HG03103 (cell line): Measurements from ENCODE around the gene MUSTN1.

Experiments used
- ATAC-seq: cut with Tn5 transposase; IDR thresholded peaks from one replicate; pipeline ENCODE4 v1.9.1; 2021; ENCODE audit warnings: low read depth; ENCODE audit not compliant: unreplicated experiment

The MUSTN1 gene

DNA sequence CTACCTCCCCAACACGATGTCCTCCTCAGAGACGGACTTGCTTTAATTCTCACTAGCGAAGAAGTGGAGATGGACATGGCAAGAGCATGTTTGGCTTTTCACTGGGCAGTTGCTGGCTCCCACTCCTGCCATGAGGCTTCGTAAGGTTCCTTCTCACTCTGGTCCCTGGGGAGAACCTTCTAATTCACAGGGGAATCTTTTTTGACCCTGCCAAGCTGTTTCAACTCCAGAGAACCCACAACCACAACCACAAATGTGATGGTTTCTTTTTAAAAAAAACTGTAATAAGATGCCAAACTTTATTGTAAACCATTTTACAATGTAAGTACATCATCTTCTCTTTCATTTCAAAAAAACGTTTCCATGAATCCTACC lies 1.6 kb upstream of the MUSTN1 start:
- no peak for ATAC-seq

DNA sequence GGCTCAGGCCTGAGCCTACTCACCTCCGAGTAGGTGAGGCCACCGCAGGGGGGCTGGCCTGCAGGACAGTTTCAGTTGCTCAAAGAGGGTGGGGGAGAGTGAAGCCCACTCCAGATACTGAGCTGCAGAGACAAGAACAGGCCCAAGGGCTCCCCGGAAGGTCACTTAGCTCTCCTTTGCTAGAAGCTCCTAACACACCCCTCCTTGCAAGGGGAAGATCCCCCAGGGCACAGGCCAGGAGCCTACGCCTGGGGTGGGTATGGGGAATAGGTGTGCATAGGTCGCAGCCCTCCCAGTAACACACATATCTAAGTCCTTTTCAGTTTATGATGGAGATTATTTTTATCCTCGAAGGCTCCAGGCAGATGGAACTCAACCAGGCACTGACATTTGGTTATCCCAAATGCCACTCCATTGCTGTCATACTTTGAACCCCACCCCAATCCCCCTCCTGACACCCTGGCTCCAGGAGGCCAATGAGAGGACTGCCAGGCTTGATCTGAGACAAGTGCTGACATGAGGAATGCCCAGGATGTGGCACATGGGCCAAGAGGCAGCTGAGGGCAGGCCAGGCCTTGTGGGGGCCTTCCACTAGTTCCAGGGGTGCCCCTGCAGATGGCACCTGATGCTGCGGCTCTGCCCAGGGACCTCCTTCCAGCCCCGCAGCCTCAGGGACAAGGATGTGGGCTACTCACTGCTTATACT lies 1.1 kb upstream of the MUSTN1 start:
- ATAC-seq, result no peak

DNA sequence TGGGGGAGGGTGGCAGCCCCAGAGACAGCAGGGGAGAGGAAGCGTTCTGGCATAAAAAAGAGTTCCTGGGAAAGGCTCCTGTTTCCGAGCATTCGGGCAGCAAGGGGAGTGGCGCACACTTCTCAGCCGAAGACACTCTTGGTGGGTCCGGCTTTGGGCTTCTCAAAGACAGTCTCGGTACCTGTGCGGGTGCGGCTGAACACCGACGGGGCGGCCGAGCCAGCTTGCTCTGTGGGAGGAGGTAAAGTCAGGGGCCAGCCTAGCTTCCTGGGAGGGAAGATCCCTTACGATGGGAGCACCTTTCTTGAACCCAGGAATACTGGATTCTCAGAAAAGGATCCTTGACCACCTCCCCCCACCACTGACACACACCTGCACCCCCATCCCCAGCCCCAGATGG lies 1.6 kb downstream of the MUSTN1 start:
- ATAC-seq, result no peak

DNA sequence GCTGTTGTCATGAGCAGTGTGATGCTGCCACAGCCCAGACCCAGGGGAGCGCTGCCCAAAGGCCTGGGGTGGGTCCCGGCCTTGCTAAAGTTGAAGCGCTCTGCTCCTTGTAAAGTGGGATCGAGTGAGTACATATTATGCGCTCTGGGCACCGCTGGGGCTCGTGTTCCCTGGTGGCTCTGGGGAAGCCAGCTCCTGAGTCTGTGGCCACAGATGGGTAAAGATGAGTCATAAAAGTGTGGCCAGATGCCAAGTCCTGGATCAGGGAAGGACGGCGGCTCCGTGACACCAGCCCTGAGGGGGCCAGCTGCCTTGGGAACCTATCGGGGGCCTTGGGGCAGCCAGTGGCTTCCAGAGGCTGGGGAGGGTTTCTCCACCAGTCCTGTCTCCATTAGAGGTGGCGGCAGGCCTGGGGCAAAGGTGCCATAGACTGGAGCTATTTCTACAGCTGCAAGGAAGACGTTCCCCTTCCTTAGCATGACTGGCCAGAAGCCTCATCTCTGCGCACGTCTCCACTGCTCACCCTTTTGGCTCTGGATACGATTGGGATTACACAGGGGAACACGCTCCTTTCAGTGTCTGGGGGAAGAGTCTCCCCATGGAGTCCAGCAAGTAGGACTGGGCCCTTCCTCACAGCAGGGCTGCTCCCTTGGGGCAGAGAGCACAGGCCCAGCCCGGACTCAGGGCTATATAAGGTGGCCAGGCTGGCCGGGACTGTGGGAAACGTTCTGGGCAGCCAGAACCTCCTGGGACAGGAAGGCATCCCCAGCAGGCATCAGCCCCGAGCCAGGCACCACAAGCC lies 3.1 kb downstream of the MUSTN1 start:
- ATAC-seq, result no peak

DNA sequence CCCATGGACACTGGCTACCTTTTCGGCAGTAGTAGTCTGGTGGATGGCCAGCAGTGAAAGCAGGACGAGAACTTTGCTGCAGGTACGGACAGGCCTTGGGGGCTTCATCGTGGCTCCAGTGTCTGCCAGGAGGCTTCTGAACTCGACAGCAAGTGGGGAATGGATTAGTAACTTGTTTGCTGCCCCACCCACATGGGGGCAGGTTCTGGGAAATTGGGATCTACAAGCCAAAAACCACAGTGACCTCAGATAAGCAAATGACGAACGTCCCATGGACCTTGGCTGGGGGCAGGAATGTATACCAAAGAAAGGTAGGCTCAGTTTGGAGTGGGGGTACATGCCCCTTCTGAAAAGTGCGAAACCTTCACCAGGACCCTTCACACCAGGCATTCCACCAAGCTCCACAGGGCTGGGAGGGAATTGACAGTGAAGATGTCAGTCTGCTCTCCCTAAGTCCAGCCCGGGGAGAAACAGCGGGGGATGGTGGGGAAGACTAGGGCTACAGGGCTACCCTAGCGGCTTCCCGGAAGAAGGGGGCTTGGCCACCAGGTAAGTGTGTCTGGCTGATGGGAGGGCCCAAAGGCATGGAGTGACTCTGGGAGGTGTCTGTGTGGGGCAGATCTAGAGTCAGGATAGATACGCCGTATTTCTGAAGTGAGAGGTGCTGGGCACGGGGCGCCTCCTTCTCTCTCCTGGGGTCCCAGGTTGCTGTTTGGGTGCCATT lies 4.1 kb downstream of the MUSTN1 start, which contains the start of gene ITIH4:
Gene ITIH4 (minus strand): TSS at position 138 of the 724 bp plus-strand sequence. CDS start 30 bp downstream, at position 108.
- no peak for ATAC-seq

DNA sequence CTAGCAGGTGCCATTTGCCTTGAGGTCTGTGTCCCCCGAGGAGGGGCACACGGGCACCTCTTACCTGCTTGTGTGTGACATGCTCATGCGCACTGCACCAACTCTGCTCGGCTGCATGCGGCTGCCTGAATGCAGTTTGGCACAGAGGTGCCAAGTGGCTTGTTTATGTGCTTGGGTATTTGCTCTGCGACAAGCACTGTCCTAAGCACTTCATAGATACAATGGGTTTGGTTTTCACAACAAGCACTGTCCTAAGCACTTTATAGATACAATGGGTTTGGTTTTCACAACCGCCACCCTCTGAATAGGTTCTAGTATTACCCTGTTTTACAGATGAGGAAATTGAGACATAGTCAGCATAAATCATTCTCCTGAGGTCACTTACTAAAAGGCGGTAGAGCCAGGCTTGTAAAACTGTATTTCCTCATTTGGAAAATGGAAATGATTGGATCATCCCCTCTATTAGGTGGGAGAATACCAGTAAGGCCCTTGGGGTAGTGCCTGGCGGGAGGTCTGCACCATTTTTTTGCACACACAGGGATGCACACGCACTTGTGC lies 4.8 kb downstream of the MUSTN1 start:
- no peak for ATAC-seq

DNA sequence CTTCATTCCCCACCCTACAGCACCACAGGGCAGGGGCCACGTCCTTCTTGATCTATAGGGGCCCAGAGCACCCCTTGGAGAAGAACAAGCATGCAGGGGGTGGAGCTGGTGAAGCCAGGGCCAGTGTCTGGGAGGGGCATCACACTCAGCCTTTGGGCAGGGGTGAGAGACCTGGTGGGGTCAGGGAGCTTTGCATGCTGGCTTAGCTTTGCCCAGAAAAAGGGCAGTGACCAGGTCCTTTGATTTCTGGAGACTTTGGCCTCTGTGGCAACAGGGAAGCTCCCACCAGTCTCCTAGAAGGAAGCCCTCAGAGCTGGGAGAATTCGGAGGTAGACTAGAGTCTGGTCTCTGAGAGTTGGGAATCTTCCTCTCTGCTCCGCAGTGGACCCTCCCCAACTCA lies 5.3 kb downstream of the MUSTN1 start:
- ATAC-seq, result no peak

DNA sequence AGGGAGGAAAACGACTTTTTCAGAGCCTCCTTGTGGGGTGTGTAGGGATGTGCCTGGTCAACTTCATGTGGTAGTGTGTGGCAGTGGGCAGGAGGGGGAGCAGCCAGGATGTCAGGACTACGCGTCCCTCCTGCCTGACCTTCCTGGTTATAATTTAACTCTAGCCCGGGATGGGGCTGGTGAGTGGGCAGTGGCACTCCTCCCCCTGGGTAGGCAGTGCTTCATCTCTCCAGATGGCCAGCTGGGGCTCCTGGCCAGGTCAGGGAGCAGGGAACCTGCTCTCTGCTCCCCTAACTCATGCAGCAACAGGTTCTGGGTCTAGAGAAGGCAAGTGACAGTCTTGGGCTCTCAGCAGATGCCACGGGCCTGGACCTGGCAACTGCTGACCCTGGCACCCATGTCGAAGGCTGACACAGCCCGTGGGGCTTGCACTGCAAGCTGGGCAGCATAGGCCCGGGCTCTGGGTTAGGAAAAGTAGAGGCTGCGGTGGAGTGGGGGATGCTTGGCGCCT lies 6.9 kb downstream of the MUSTN1 start:
- no peak for ATAC-seq

DNA sequence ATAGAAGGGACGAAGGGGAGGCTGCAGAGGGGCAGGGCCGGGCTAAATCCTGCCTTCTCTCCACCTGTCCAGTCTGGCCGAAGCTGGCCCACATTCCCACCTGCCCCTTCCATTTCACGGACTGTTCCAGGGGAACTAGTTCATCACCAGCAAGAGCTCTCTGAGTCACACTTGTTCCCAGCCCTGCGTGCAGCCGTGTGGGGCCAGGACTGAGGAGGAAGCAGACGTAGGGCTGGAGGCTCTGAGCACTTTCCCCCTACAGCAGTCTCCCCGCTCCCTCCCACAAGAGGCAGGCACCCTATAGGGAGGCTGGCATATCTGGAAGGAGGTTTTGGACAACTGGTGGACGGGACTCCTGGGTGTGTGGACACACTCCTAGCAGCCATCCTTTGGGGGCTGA lies 7.4 kb downstream of the MUSTN1 start:
- ATAC-seq, result no peak

DNA sequence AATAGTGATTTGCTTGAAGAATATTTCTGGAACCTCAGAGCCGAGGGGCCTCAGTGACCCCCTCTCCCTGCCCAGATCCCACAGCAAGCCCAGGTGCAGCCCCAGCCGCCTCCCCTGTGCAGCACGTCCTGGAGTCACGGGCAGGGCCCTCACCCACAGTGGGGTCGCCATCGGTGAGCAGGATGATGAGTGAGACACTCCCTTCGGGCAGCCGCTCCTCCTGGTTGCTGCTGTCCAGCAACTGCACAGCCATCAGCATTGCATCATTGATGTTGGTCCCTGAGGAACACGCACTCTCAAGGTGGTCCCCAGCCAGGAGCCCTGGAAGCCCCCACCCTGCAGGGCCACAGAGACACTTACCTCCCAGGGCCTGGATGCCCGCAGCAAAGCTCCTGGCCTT lies 10.8 kb downstream of the MUSTN1 start:
- no peak for ATAC-seq

DNA sequence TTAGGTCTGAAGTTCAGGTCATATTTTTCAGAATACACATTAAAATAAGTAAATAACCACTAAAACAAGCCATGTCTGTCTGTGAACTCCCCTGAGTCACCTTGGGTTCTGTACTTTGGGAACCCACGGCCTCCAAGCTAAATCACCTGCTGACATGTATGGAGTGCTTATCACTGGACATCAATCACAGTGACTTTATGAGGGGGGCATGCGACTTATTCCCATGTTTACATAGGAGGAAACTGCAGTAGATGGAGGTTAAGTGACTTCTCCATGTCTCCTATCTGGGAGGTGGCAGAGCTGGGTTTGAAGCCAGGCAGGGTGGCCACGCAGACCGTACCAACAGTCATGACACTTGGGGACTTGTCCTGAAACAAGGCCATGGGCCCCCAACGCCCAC lies 12.5 kb downstream of the MUSTN1 start:
- ATAC-seq, result no peak

DNA sequence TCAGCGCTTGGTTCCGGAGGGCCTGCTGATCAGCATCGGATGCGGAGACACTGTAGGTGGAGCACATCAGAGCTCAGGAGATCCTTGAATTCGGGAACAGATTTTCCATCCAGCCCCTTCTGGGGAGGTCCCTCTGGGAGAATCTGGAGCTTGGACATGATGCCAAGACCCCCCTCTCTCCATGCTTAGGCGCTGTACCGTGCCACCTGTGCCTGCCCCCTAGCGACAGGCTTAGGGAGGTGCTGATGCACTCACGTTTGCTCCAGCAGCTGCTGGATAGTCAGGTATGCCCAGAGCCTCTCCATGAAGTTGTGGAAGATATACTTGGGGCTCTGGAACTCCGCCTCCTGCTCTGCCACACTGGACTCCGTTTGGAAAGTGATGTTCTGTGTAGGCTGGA lies 14.1 kb downstream of the MUSTN1 start:
- no peak for ATAC-seq

DNA sequence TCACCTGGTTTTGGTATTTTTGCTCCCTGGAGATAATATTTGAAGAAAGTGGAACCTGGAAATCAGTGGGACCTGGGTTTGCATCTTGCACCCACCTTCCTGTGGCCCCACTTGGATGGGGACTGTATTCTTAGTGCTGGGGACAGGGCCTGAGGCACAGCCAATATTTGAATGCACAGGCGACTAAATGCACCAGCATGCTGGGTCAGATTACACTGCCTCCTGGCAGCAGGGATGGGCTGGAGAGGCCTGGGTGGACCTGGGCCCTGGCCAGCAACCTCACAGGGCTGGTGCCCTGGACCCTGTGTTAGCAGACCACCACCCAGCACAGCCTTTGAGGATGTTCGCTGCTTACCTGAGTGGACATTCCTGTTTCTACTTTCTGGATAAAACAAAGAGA lies 14.9 kb downstream of the MUSTN1 start:
- ATAC-seq, result no peak

DNA sequence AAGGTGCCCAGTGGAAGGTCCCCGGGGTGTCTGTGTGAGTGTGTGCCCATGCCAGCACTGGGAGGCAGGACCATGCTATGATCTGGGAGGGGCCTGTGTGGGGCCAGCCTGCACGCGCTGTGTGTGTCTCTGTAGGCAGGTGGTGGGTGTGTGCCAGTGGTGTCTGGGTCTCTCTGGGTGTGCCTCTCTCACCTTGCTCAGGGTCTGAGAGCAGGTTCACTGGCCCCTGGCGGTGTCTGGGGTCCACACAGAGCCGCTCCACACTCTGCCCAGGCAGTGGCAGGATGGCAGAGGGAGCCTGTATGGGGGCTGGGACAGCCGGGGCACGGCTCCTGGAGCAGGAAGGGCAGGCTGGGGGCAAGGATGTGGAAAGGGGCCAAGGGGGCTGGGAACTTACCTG lies 17.0 kb downstream of the MUSTN1 start:
- ATAC-seq, result no peak

DNA sequence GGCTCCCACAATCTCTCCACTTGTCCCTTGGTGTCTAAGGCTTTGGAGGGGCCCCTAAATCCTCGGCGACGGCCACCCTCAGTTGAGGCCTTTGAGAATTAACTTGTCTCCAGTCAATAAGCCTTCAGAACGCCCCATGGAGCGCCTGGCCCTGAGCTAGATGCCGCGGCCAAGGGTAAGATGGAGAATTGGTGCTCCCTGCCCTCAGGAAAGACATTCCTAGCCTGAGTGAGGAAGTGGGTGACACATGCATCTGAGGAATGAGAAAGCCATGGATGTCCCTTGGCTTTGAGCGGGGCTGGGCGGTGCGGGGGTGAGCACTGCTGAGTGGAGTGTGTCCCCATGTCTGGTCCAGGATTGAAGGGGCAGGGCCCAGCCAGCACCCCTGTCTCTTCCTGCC lies 17.6 kb downstream of the MUSTN1 start:
- ATAC-seq, result no peak

DNA sequence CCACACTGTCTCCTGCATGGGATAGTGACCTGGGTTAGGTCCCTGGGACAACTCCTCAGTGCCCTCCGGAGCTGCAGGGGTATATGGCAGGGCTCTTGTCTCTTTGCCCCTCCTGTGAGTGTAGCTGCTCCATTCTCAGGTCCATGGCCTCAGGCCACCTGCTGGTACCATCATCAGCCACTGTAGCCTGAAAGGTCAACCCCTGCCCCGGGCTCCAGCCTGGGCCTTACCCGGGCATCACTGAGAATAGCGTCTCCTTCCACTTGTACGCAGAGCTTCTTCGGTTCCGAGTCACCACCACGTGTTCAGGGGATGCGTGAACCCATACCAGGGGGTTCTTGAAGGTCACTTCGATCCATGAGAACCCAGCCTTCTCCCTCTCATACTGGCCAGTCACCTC lies 18.2 kb downstream of the MUSTN1 start:
- no peak for ATAC-seq

DNA sequence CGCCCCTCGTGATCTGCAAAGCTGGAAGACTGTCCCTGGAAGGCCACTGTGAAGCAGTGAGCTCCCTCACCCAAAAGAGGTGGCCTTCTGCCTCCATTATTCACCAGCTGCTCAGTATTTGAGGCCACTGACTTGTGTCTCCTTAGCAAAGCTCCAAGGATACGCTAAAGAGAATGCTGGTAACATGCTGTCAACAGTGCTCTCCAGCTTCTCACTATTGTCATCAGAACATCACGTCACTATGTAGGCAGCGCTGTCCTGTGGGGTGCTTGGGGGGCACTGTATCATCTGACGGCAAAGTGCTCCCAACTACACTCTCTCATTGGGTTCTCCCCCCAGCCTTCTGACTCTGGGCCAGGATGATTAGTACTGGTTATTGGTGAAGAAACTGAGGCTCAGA lies 18.6 kb downstream of the MUSTN1 start:
- no peak for ATAC-seq

DNA sequence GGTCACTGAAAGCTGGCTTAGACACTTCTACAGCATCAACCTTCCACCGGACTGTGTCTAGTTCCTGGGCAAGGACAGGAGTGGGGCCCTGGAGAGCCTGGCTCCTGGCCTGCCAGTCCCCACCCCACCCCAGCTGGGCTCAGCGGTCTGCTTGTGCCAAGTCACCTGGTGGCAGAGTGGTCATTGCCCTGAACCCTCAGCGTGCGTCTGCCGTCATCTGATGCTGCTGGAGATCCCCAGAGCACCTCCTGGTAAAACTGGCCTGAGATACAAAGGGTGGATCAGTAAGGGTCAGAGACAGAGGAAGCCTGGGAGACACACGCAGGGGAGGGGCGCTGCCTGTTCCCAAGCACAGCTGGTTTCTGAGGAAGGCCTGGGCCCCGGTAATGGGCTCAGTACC lies 21.0 kb downstream of the MUSTN1 start:
- no peak for ATAC-seq

DNA sequence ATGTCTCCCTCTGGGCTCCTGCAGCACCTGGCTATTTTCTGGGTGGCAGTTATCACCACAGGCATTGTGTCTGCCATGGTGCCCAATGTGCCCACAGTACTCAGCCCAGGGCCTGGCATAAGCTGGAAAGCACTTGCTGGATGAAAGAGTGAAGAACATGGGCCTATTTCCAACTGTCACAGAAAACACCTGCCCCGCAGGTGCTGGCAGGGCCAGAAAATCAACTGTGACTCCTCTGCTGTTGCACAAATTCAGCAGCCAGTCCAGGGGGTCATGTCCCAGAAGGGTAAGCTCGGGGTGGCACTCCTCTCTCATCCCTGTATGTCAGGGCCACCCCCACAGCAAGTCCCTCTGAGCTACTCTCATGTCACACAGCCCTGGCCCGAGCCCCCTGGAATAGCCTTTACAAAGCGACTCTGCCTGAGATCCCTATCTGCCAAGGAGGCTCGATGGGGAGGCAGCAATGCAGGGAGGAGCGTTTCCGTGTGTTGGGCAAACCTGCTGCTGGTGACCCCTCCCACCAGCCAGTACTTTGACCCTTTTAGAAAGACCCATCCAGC lies 23.3 kb downstream of the MUSTN1 start:
- ATAC-seq, result no peak

DNA sequence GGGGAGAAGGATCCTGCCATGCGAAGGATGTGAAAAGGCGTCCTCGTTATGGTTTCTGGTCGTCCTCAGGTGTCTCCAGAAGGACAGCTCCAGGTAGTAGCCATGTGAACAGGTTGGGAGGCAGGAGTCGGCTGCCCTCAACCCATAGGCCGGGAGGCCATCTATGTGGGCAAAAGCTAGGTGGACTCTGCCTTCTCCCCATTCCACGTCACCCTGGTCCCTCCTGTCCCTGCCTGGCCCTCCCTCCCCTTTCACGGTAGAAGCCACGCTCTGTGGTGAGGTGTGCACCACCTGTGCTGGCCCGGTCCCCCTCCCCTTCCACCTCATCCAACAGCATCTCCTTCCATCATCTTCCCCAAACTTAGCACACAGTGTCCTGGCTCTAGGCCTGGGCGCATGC lies 23.9 kb downstream of the MUSTN1 start:
- ATAC-seq, result no peak
